Smooth muscle cell (in vitro differentiated cells): ENCODE results near the gene EIF2A. TPM values are rescaled to one million over a fixed set of nuclear protein-coding genes. Genes with fewer than 3 reads are reported as not detected.

Source experiments
- polyA plus RNA-seq: library from polyadenylated mRNA; unstranded; fragments of >200 nt; fragmentation: Nextera tagmentation; extraction: Ambion mirVana; gene quantifications from 2 replicates; pipeline ENCODE4 v1.2.1, GENCODE V29; 2016
- total RNA-seq: library from RNA; depleted of rRNA; stranded (reverse); fragments of >200 nt; gene quantifications from 2 replicates; pipeline ENCODE4 v1.2.3, GENCODE V29; 2014

Gene EIF2A
- total and polyA plus RNA-seq, 2 experiments from 2014 or later: 34.0 to 166 TPM

Other genes with a start within 250 kb of the EIF2A start
- 37.0 and 43.5 TPM in 2 replicates for gene TSC22D2, start 138.5 kb upstream of the EIF2A start, total RNA-seq
- 31.7 and 36.1 TPM in 2 replicates for gene TSC22D2, start 138.5 kb upstream of the EIF2A start, polyA plus RNA-seq
- gene SERP1, start 291 bp upstream of the EIF2A start, total RNA-seq: 268 TPM in 2 replicates
- 202 and 247 TPM in 2 replicates for gene SERP1, start 291 bp upstream of the EIF2A start, polyA plus RNA-seq
- gene SELENOT, start 56.5 kb downstream of the EIF2A start, total RNA-seq: 92.5 and 93.0 TPM in 2 replicates
- gene SELENOT, start 56.5 kb downstream of the EIF2A start, polyA plus RNA-seq: 122 and 128 TPM in 2 replicates
- not detected in 2 replicates for gene ERICH6, start 157.1 kb downstream of the EIF2A start, total RNA-seq
- 0.38 TPM in 1 of 2 replicates, not detected in the other for gene ERICH6, start 157.1 kb downstream of the EIF2A start, polyA plus RNA-seq
- gene SIAH2, start 216.4 kb downstream of the EIF2A start, total RNA-seq: 38.1 and 43.9 TPM in 2 replicates
- gene SIAH2, start 216.4 kb downstream of the EIF2A start, polyA plus RNA-seq: 44.9 and 45.8 TPM in 2 replicates